GM12801 (cell line): ENCODE data around the gene SYNPO2.

ENCODE experiments used
- CTCF ChIP-seq: IDR thresholded peaks from one replicate; pipeline ENCODE4 v1.5.1; 2011; ENCODE audit warnings: control low read depth; ENCODE audit not compliant: insufficient read length; ENCODE audit errors: extremely low read depth

The SYNPO2 gene

DNA sequence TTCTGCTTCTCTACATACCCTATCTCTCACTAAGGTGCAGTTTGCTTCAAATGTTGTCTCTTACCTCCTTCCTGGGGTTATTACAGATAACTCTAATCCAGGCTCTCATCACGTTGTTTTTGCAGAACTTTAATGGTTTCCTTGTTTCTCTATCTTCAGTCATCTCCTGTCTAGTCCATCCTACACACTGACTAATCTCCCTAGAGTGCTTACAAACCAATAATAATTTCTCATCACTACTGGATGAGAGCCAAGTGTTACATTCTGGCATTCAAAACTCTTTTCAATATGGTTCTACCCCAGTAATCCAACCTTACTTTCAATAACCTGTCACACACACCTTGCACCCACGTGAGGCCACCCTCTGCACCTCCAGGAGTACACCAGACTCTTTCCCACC lies 86.1 kb downstream of the SYNPO2 start:
- TF ChIP-seq CTCF = no peak

GRCh38 chr4:118975449-118976192 lies 87.0 kb downstream of the SYNPO2 start:
- TF ChIP-seq CTCF = no peak

GRCh38 chr4:118979712-118980111 lies 91.1 kb downstream of the SYNPO2 start:
- TF ChIP-seq CTCF = no peak

DNA sequence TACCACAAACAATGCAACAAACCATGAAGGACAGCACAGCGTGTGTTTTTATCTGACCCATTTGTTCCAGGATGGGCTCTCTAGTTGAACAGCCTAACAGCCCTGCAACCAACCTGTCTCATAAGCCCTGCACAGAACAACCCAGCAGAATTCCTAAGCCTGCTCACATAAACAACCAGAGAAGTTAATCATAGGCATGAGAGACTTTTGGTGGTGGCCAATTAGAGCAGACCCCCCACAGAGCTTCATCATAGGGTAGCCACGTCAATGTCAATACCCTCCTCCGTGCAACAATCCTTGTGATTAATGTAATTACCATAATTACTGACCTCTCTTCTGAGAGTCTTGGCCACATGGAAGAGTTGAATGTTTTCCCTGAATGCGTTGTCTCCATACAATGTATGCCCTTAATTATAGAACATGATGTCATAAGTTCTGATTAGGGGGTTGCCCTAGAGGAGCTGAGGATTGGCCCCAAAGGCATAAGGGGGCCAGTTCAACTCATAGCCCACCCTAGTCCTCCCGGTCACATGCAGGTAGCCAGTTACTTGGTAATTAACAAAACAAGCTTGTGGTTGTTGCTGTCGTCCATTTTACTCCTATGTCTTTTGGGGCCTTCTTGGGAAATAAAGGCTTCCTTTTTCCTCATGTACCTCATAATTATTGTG lies 92.7 kb downstream of the SYNPO2 start:
- TF ChIP-seq CTCF = no peak

GRCh38 chr4:118981839-118982381 lies 93.3 kb downstream of the SYNPO2 start:
- no peak for TF ChIP-seq CTCF

DNA sequence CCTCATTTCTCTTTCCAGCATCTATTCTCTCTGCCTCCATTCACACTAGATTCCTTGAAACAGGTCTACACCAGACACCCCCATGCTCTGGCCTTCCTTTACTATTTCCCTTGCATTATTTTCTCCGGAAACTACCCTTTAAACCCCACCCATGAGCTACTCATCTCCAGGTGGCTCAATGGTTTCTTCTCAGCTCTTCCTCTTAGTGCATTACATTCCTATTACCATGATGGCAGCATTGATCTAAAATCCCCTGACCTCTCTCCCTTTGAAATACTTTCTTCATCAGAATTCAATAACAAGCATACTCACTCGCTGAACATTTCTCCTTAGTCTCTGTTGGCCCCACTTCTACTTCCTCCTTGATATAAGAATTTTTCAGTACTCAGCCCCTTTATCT lies 94.6 kb downstream of the SYNPO2 start:
- no peak for TF ChIP-seq CTCF

DNA sequence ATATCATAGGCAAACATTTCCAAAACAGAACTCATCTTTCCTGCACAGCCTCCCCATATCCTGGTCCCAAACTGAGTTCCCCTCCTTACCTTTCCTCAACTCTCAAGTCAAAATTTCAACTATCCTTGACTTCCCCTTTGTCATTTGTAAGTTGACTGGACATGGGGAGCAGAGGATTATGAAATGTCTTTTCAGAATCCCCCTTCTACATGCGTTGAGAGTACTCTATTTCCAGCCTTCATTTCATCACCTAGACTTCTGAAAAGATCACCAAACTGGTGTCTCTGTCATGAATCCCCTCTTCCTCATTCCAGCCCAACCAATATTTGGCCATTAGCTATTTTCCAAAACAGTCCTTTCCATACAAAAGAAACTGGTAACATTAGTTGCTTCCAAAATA lies 95.2 kb downstream of the SYNPO2 start:
- no peak for TF ChIP-seq CTCF
